SK-N-SH (cell line): Measurements from ENCODE around the gene DDX52. TPM values are rescaled to one million over a fixed set of nuclear protein-coding genes. Genes with fewer than 3 reads are reported as not detected.

Experiments
- CTCF ChIA-PET: fragments of 300-600, 350-600 bp; formaldehyde crosslinking; extraction: SDS; loops from one replicate; lab custom pipeline; 2021; lab: Yijun Ruan, JAX
- POLR2A ChIA-PET: fragments of 350-600 bp; sonication (Branson Sonifier 250); formaldehyde crosslinking; extraction: SDS; loops from one replicate; lab custom pipeline; 2020; ENCODE audit warnings: antibody characterized with exemption, inconsistent platforms; lab: Yijun Ruan, JAX
- DNase-seq: peaks from one replicate; pipeline ENCODE4 v3.0.0; 2012
- H2AFZ ChIP-seq: fragments of 200-600 bp; sonication (generic); 2 replicates; pipeline ENCODE4 v1.8.1; 2016; ENCODE audit warnings: antibody characterized with exemption, mild to moderate bottlenecking, low read depth
- H3F3A ChIP-seq: fragments of 200-600 bp; sonication (generic); replicated peaks from 2 replicates; pipeline ENCODE3; 2016; ENCODE audit warnings: antibody characterized with exemption, mild to moderate bottlenecking; ENCODE audit not compliant: insufficient read depth
- H3K27ac ChIP-seq, 2 experiments: fragments of 200-500 bp in 1 of 2; fragments of 200-600 bp in 1 of 2; sonication (Bioruptor generic) in 1 of 2; sonication (generic), shearing (Covaris generic) in 1 of 2; 2 replicates each; pipeline versions ENCODE4 v1.5.1 to v1.6.1; 2014 to 2016; ENCODE audit warnings: low read depth in 2 of 2, inconsistent platforms in 1 of 2, low read length in 1 of 2, mild to moderate bottlenecking in 1 of 2, mixed read lengths in 1 of 2
- H3K27me3 ChIP-seq: fragments of 200-600 bp; sonication (generic), shearing (Covaris generic); 2 replicates; pipeline ENCODE4 v1.6.1; 2016; ENCODE audit warnings: mixed run types; ENCODE audit not compliant: insufficient read depth
- H3K36me3 ChIP-seq, 2 experiments: fragments of 200-500 bp in 1 of 2; fragments of 200-600 bp in 1 of 2; sonication (Bioruptor generic) in 1 of 2; sonication (generic) in 1 of 2; replicated peaks in 1 of 2; 2 replicates each; pipeline versions ENCODE3 to v1.5.1; 2014 to 2016; ENCODE audit warnings: low read length in 1 of 2, mild to moderate bottlenecking in 1 of 2; ENCODE audit not compliant: insufficient read depth in 2 of 2, control insufficient read depth in 1 of 2
- H3K4me1 ChIP-seq, 2 experiments: fragments of 200-500 bp in 1 of 2; fragments of 200-600 bp in 1 of 2; sonication (Bioruptor generic) in 1 of 2; sonication (generic), shearing (Covaris generic) in 1 of 2; 2 replicates each; pipeline versions ENCODE4 v1.5.1 to v1.6.1; 2014 to 2016; ENCODE audit warnings: low read depth in 1 of 2, low read length in 1 of 2, mixed run types in 1 of 2; ENCODE audit not compliant: insufficient read depth in 2 of 2, control insufficient read depth in 1 of 2
- H3K4me2 ChIP-seq: fragments of 200-600 bp; sonication (generic), shearing (Covaris generic); 2 replicates; pipeline ENCODE4 v1.6.1; 2017; ENCODE audit warnings: mixed run types
- H3K4me3 ChIP-seq, 2 experiments: fragments of 200-500 bp in 1 of 2; fragments of 200-600 bp in 1 of 2; sonication (Bioruptor generic) in 1 of 2; sonication (generic), shearing (Covaris generic) in 1 of 2; 2 replicates each; pipeline versions ENCODE4 v1.5.1 to v1.8.1; 2014 to 2016; ENCODE audit warnings: low read depth in 2 of 2, inconsistent platforms in 1 of 2, low read length in 1 of 2, mild to moderate bottlenecking in 1 of 2, mixed read lengths in 1 of 2, moderate library complexity in 1 of 2
- H3K79me2 ChIP-seq: fragments of 200-600 bp; sonication (generic); 2 replicates; pipeline ENCODE4 v1.8.1; 2017; ENCODE audit warnings: mild to moderate bottlenecking; ENCODE audit not compliant: insufficient read depth
- H3K9ac ChIP-seq: fragments of 200-600 bp; sonication (generic); 2 replicates; pipeline ENCODE4 v1.6.1; 2017; ENCODE audit warnings: mixed run types
- H3K9me2 ChIP-seq: fragments of 200-600 bp; sonication (generic); 2 replicates; pipeline ENCODE4 v1.6.1; 2017; ENCODE audit warnings: mixed run types
- H3K9me3 ChIP-seq: fragments of 200-600 bp; sonication (generic); 2 replicates; pipeline ENCODE4 v1.6.1; 2017; ENCODE audit warnings: mixed run types, mild to moderate bottlenecking, moderate library complexity
- H4K20me1 ChIP-seq: fragments of 200-600 bp; sonication (generic); 2 replicates; pipeline ENCODE4 v1.6.1; 2017; ENCODE audit warnings: mild to moderate bottlenecking, mixed run types; ENCODE audit not compliant: insufficient read depth
- CHD2 ChIP-seq: fragments of 150-350 bp; IDR thresholded peaks from 2 replicates; pipeline ENCODE4 v1.6.1; 2018; ENCODE audit warnings: low read length; ENCODE audit not compliant: partially characterized antibody
- EP300 ChIP-seq, 2 experiments: IDR thresholded peaks; 2 replicates each; pipeline versions ENCODE4 v1.4.0 to v1.6.1; 2012; ENCODE audit warnings: borderline replicate concordance in 1 of 2, low read depth in 1 of 2, low read length in 1 of 2
- FOSL2 ChIP-seq: IDR thresholded peaks from 2 replicates; pipeline ENCODE4 v1.4.0; 2012; ENCODE audit warnings: low read depth, mild to moderate bottlenecking, moderate library complexity, borderline replicate concordance
- FOXJ3 ChIP-seq: sonication (generic); formaldehyde crosslinking; IDR thresholded peaks from 2 replicates; pipeline ENCODE4 v1.5.1; 2020; ENCODE audit warnings: mild to moderate bottlenecking, missing genetic modification reagents
- GATA2 ChIP-seq: sonication (generic); formaldehyde crosslinking; IDR thresholded peaks from 2 replicates; pipeline ENCODE4 v1.5.0; 2020; ENCODE audit warnings: mild to moderate bottlenecking, missing genetic modification reagents
- MEF2A ChIP-seq: IDR thresholded peaks from 2 replicates; pipeline ENCODE4 v1.4.0; 2012; ENCODE audit warnings: low read depth, borderline replicate concordance
- NFIC ChIP-seq: IDR thresholded peaks from 2 replicates; pipeline ENCODE4 v1.4.0; 2012; ENCODE audit warnings: borderline replicate concordance
- POLR2AphosphoS5 ChIP-seq: IDR thresholded peaks from 2 replicates; pipeline ENCODE4 v1.6.1; 2012; ENCODE audit warnings: low read depth, low read length
- RAD21 ChIP-seq: IDR thresholded peaks from 2 replicates; pipeline ENCODE4 v1.6.1; 2012; ENCODE audit warnings: mild to moderate bottlenecking, low read length
- RCOR1 ChIP-seq: fragments of 150-350 bp; IDR thresholded peaks from 2 replicates; pipeline ENCODE4 v1.6.1; 2017; ENCODE audit warnings: antibody characterized with exemption, low read length
- RFX5 ChIP-seq: IDR thresholded peaks from 2 replicates; pipeline ENCODE4 v1.6.1; 2012; ENCODE audit warnings: mild to moderate bottlenecking, improper control_type of control experiment, low read length
- WGBS: methylation state at CpG from one replicate; pipeline ENCODE4 v1.1.6; 2017; ENCODE audit warnings: low lambda C conversion rate; 5-methylcytosine and 5-hydroxymethylcytosine counted together
- polyA plus RNA-seq, 3 experiments: library from polyadenylated mRNA; depleted of rRNA; stranded (reverse); fragments of >200 nt; gene quantifications; 2 replicates each; pipeline ENCODE4 v1.2.3, GENCODE V29; 2012
- small RNA-seq, 7 experiments: library from RNA; depleted of rRNA; stranded (forward); fragments of <200 nt; gene quantifications; one replicate each; pipeline ENCODE3, GENCODE V24; 2012
- TF ChIP-seq, protein P1 (sequence below): IDR thresholded peaks from 2 replicates; pipeline ENCODE4 v1.4.0; 2012; ENCODE audit warnings: low read depth, borderline replicate concordance
- TF ChIP-seq, protein P2 (sequence below): IDR thresholded peaks from 2 replicates; pipeline ENCODE4 v1.4.0; 2012; ENCODE audit warnings: low read depth
- TF ChIP-seq, protein P3 (sequence below): IDR thresholded peaks from 2 replicates; pipeline ENCODE4; 2012

Gene DDX52
- polyA plus RNA-seq, 1 of the 3 experiments (the other 2 are of a cell fraction): 7.3 TPM

DNA sequence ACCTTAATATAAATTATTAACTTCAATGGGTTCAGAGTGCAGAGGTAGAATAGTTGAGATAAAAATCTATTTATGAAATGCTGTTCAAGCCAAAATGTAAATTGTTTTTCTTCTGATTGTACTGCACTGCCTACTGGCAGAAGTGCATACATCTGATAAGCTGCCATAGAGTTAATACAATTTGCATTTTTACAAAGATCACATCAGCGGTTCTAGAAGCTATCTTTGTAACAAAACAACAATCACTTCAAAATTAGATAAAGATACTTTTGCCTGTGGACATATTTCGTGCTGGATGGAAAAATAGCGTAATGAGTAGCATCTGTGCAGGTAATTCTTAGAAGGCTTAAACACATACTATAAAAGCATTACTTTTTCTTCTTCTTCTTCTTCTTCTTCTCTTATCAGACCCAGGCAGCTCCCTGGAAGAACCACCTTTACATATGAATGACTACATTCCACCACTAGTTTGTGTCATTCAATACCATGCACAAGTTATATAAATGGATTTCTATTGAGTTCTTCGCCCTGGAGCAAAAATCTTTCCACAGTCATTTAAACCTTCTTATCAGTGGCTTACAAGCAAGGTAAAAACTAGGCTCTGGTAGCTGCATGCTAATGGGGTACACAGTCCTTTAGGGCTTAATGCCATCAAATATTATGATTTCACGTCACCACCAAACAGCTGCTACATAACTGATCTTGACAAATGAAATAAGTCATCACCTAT is 81.1 kb downstream of the DDX52 start:
- Histone ChIP-seq H4K20me1 (no peaks in the 10 kb centered on the region; the same call in 1 of the 2 replicates), H2AFZ (no peak overlapping the region), H3K36me3 (peaks cover 38 to 70% of the 10 kb centered on the region in 2 experiments), H3K4me3 (no peak overlapping the region), H3K9ac (no peak overlapping the region), H3K4me1 (no peaks in the 10 kb centered on the region; a peak in 1 of 4 replicates), H3K4me2 (no peak overlapping the region), H3K9me3 (no peaks in the 10 kb centered on the region), H3K27me3 (no peaks in the 10 kb centered on the region), H3K79me2 (no peaks in the 10 kb centered on the region; the same call in 1 of the 2 replicates), H3K27ac (no peak overlapping the region), H3K9me2 (no peaks in the 10 kb centered on the region), H3F3A (no peaks in the 10 kb centered on the region)
- TF ChIP-seq MEF2A: no peak
- peak; percentile 91 for TF ChIP-seq GATA2 (CRISPR knock-in tag)
- peak; percentile 89 for TF ChIP-seq RCOR1
- TF ChIP-seq RFX5: no peak
- TF ChIP-seq RAD21: no peak
- no peak for TF ChIP-seq POLR2AphosphoS5
- TF ChIP-seq, protein P1, sequence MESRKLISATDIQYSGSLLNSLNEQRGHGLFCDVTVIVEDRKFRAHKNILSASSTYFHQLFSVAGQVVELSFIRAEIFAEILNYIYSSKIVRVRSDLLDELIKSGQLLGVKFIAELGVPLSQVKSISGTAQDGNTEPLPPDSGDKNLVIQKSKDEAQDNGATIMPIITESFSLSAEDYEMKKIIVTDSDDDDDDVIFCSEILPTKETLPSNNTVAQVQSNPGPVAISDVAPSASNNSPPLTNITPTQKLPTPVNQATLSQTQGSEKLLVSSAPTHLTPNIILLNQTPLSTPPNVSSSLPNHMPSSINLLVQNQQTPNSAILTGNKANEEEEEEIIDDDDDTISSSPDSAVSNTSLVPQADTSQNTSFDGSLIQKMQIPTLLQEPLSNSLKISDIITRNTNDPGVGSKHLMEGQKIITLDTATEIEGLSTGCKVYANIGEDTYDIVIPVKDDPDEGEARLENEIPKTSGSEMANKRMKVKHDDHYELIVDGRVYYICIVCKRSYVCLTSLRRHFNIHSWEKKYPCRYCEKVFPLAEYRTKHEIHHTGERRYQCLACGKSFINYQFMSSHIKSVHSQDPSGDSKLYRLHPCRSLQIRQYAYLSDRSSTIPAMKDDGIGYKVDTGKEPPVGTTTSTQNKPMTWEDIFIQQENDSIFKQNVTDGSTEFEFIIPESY: no peak
- TF ChIP-seq, protein P2, sequence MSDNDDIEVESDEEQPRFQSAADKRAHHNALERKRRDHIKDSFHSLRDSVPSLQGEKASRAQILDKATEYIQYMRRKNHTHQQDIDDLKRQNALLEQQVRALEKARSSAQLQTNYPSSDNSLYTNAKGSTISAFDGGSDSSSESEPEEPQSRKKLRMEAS: no peak
- TF ChIP-seq FOXJ3 (CRISPR knock-in tag): peak; percentile 45; the same call in 1 of the 2 replicates
- TF ChIP-seq, protein P3, sequence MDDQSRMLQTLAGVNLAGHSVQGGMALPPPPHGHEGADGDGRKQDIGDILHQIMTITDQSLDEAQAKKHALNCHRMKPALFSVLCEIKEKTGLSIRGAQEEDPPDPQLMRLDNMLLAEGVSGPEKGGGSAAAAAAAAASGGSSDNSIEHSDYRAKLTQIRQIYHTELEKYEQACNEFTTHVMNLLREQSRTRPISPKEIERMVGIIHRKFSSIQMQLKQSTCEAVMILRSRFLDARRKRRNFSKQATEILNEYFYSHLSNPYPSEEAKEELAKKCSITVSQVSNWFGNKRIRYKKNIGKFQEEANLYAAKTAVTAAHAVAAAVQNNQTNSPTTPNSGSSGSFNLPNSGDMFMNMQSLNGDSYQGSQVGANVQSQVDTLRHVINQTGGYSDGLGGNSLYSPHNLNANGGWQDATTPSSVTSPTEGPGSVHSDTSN: no peak
- no peak for TF ChIP-seq FOSL2
- TF ChIP-seq NFIC: no peak
- peak; percentile 44 for TF ChIP-seq CHD2
- TF ChIP-seq EP300 (IDR thresholded peaks at IDR 0.05; ENCODE audit: borderline replicate concordance in 1 of 2, low read depth in 1 of 2, low read length in 1 of 2): peak in 1 of 2 experiments; percentile 43; a peak in 1 of 4 replicates
- ChIA-PET POLR2A (no interaction called here), CTCF (interaction anchor here (0.7 to 2.0 kb wide), 9 partner anchors 8 to 39 kb away, joined by 3 to 8 read pairs (median 3); no protein-coding TSS in a partner anchor)
- peak; percentile 53 for DNase-seq
- 80% methylated on average over 5 of the region's 5 CpGs for WGBS

Small RNA genes within 50 kb of the gene (small RNA-seq; reads per million reads assigned to genes)
- 0 reads per million in 7 experiments for gene MIR378J

Other genes starting within 250 kb of the DDX52 start
- 27.2 and 33.7 TPM in 2 replicates for gene ACACA, start 236.6 kb downstream of the DDX52 start, polyA plus RNA-seq (2012; rRNA removed)
- 9.7 and 11.7 TPM in 2 replicates for gene TADA2A, start 236.6 kb downstream of the DDX52 start, polyA plus RNA-seq (2012; rRNA removed)
- gene DUSP14, start 153.6 kb downstream of the DDX52 start, polyA plus RNA-seq (2012; rRNA removed): 85.8 and 111 TPM in 2 replicates
- gene SYNRG, start 34.0 kb downstream of the DDX52 start, polyA plus RNA-seq (2012; rRNA removed): 8.9 and 12.0 TPM in 2 replicates
- not detected in 2 replicates for gene HNF1B, start 101.6 kb upstream of the DDX52 start, polyA plus RNA-seq (2012; rRNA removed)